H1 (cell line): ENCODE results near the gene STXBP5L. TPM values are rescaled to one million over a fixed set of nuclear protein-coding genes. Genes with fewer than 3 reads are reported as not detected.

Experiments used
- CTCF ChIA-PET: fragments of 300-600 bp; sonication (Branson Sonifier 250); formaldehyde crosslinking; loops from one replicate; lab custom pipeline; 2021; ENCODE audit not compliant: partially characterized antibody; lab: Charles Lee
- POLR2A ChIA-PET: fragments of 300-600 bp; sonication (Branson Sonifier 250); formaldehyde crosslinking; loops from one replicate; lab custom pipeline; 2021; ENCODE audit warnings: inconsistent platforms; ENCODE audit not compliant: partially characterized antibody; lab: Charles Lee
- DNase-seq, 2 experiments: peaks; one replicate each; pipeline versions ENCODE4 v3.0.0 to v3.0.0-alpha.2; 2010 to 2022; ENCODE audit warnings: low spot score in 2 of 2, low read depth in 1 of 2, mixed read lengths in 1 of 2
- FAIRE-seq: peaks from 2 replicates; lab custom pipeline; 2011; peaks lifted over from hg19 to GRCh38; lab: Jason Lieb, UNC
- H2AFZ ChIP-seq: 2 replicates; pipeline ENCODE4 v1.8.1; 2012; ENCODE audit warnings: low read length, inconsistent platforms
- H2AK5ac ChIP-seq: 2 replicates; pipeline ENCODE4 v1.6.1; 2013; ENCODE audit warnings: low read depth, low read length
- H2BK120ac ChIP-seq: replicated peaks from 2 replicates; pipeline ENCODE3; 2013; ENCODE audit warnings: low read depth, low read length, inconsistent platforms
- H2BK12ac ChIP-seq: 2 replicates; pipeline ENCODE4 v1.6.1; 2013; ENCODE audit warnings: low read depth, low read length
- H2BK15ac ChIP-seq: 2 replicates; pipeline ENCODE4 v1.6.1; 2013; ENCODE audit warnings: low read length
- H2BK20ac ChIP-seq: 2 replicates; pipeline ENCODE4 v1.6.1; 2013; ENCODE audit warnings: low read length
- H2BK5ac ChIP-seq: 2 replicates; pipeline ENCODE4 v1.6.1; 2013; ENCODE audit warnings: low read depth, low read length
- H3K14ac ChIP-seq: 2 replicates; pipeline ENCODE4 v1.6.1; 2013; ENCODE audit warnings: inconsistent platforms; ENCODE audit not compliant: insufficient read length
- H3K18ac ChIP-seq: 2 replicates; pipeline ENCODE4 v1.6.1; 2013; ENCODE audit warnings: low read length; ENCODE audit errors: extremely low read depth
- H3K23ac ChIP-seq: 2 replicates; pipeline ENCODE4 v1.6.1; 2013; ENCODE audit warnings: inconsistent platforms; ENCODE audit not compliant: insufficient read length
- H3K23me2 ChIP-seq: 2 replicates; pipeline ENCODE4 v1.6.1; 2013; ENCODE audit warnings: low read depth, low read length
- H3K27ac ChIP-seq: 2 replicates; pipeline ENCODE4 v1.6.1; 2011; ENCODE audit warnings: low read depth, low read length, inconsistent platforms
- H3K27me3 ChIP-seq, 4 experiments: replicated peaks in 1 of 4; 1 replicate in 1 of 4; 2 replicates in 3 of 4; pipeline versions ENCODE4 v1.6.1 to v1.8.1; 2011 to 2013; ENCODE audit warnings: low read length in 3 of 4, mild to moderate bottlenecking in 3 of 4, inconsistent platforms in 2 of 4, mixed read lengths in 2 of 4, moderate library complexity in 1 of 4; ENCODE audit not compliant: control insufficient read depth in 3 of 4, insufficient read depth in 3 of 4; ENCODE audit errors: extremely low read depth in 1 of 4
- H3K36me3 ChIP-seq, 4 experiments: 2 replicates each; pipeline versions ENCODE4 v1.6.1 to v1.8.1; 2011 to 2013; ENCODE audit warnings: mild to moderate bottlenecking in 4 of 4, low read length in 3 of 4, moderate library complexity in 2 of 4, control low read depth in 1 of 4, inconsistent platforms in 1 of 4; ENCODE audit not compliant: insufficient read depth in 4 of 4, control insufficient read depth in 2 of 4
- H3K4ac ChIP-seq: replicated peaks from 2 replicates; pipeline ENCODE3; 2013; ENCODE audit warnings: low read length, low read depth, mixed read lengths, inconsistent platforms; ENCODE audit not compliant: insufficient read length
- H3K4me1 ChIP-seq, 4 experiments: replicated peaks in 1 of 4; 1 replicate in 1 of 4; 2 replicates in 3 of 4; pipeline versions ENCODE4 v1.6.1 to v1.8.1; 2011 to 2013; ENCODE audit warnings: low read length in 3 of 4, inconsistent platforms in 2 of 4, mixed read lengths in 1 of 4; ENCODE audit not compliant: insufficient read depth in 4 of 4, control insufficient read depth in 3 of 4
- H3K4me2 ChIP-seq, 2 experiments: 2 replicates each; pipeline versions ENCODE4 v1.6.1 to v1.8.1; 2011 to 2013; ENCODE audit warnings: low read depth in 2 of 2, low read length in 2 of 2, control low read depth in 1 of 2, inconsistent platforms in 1 of 2, mild to moderate bottlenecking in 1 of 2; ENCODE audit not compliant: insufficient read depth in 1 of 2
- H3K4me3 ChIP-seq, 4 experiments: fragments of 200-600, 300-600 bp in 1 of 4; sonication (generic), shearing (Covaris generic), sonication (Bioruptor Twin) in 1 of 4; 2 replicates each; pipeline versions ENCODE4 v1.5.1 to v1.8.1; 2011 to 2016; ENCODE audit warnings: low read length in 4 of 4, low read depth in 3 of 4, control low read depth in 2 of 4, inconsistent platforms in 2 of 4, mild to moderate bottlenecking in 2 of 4, mixed read lengths in 1 of 4, moderate library complexity in 1 of 4; ENCODE audit not compliant: insufficient read depth in 2 of 4; ENCODE audit errors: extremely low read depth in 1 of 4
- H3K56ac ChIP-seq: replicated peaks from 2 replicates; pipeline ENCODE3; 2013; ENCODE audit warnings: low read depth, mild to moderate bottlenecking, mixed read lengths, low read length, inconsistent platforms; ENCODE audit not compliant: insufficient read length
- H3K79me1 ChIP-seq: 2 replicates; pipeline ENCODE4 v1.6.1; 2013; ENCODE audit warnings: low read depth, low read length, control low read depth
- H3K79me2 ChIP-seq, 2 experiments: 2 replicates each; pipeline versions ENCODE4 v1.6.1 to v1.8.1; 2012 to 2013; ENCODE audit warnings: low read length in 2 of 2, mild to moderate bottlenecking in 2 of 2, inconsistent platforms in 1 of 2; ENCODE audit not compliant: insufficient read depth in 2 of 2, control insufficient read depth in 1 of 2
- H3K9ac ChIP-seq, 4 experiments: replicated peaks in 1 of 4; 1 replicate in 1 of 4; 2 replicates in 3 of 4; pipeline versions ENCODE4 v1.6.1 to v1.8.1; 2011 to 2013; ENCODE audit warnings: low read depth in 3 of 4, low read length in 3 of 4, control low read depth in 2 of 4, mild to moderate bottlenecking in 2 of 4, moderate library complexity in 2 of 4, inconsistent platforms in 1 of 4; ENCODE audit errors: extremely low read depth in 1 of 4
- H3K9me3 ChIP-seq, 2 experiments: 2 replicates each; pipeline versions ENCODE4 v1.6.1 to v1.8.1; 2012 to 2013; ENCODE audit warnings: mild to moderate bottlenecking in 2 of 2, moderate library complexity in 2 of 2, control low read depth in 1 of 2, inconsistent platforms in 1 of 2, low read depth in 1 of 2, low read length in 1 of 2, mixed read lengths in 1 of 2; ENCODE audit not compliant: insufficient read depth in 2 of 2
- H4K20me1 ChIP-seq, 2 experiments: replicated peaks in 1 of 2; 2 replicates each; pipeline versions ENCODE3 to v1.8.1; 2011 to 2013; ENCODE audit warnings: inconsistent platforms in 2 of 2, low read length in 2 of 2, mild to moderate bottlenecking in 1 of 2; ENCODE audit not compliant: insufficient read depth in 2 of 2, control insufficient read depth in 1 of 2
- H4K5ac ChIP-seq: 2 replicates; pipeline ENCODE4 v1.6.1; 2013; ENCODE audit warnings: low read length, low read depth, mixed read lengths, inconsistent platforms; ENCODE audit not compliant: insufficient read length
- H4K8ac ChIP-seq: 2 replicates; pipeline ENCODE4 v1.8.0; 2013; ENCODE audit warnings: mild to moderate bottlenecking, moderate library complexity, low read length, inconsistent platforms; ENCODE audit not compliant: insufficient read depth; ENCODE audit errors: extremely low read depth
- H4K91ac ChIP-seq: replicated peaks from 2 replicates; pipeline ENCODE3; 2013; ENCODE audit warnings: low read length, mixed read lengths, inconsistent platforms; ENCODE audit not compliant: insufficient read length
- CHD1 ChIP-seq: IDR thresholded peaks from 2 replicates; pipeline ENCODE4 v1.6.1; 2012; ENCODE audit warnings: low read depth, low read length, improper control_type of control experiment
- HDAC2 ChIP-seq, 2 experiments: fragments of 300-600 bp in 1 of 2; sonication (generic) in 1 of 2; IDR thresholded peaks; 2 replicates each; pipeline ENCODE4 v1.6.1; 2011 to 2012; ENCODE audit warnings: low read depth in 2 of 2, low read length in 2 of 2, mild to moderate bottlenecking in 2 of 2, moderate library complexity in 2 of 2, borderline replicate concordance in 1 of 2, inconsistent platforms in 1 of 2
- RBBP5 ChIP-seq: IDR thresholded peaks from 2 replicates; pipeline ENCODE4 v1.7.1; 2012; ENCODE audit warnings: low read depth, mild to moderate bottlenecking, inconsistent platforms, low read length, moderate library complexity, borderline replicate concordance
- RXRA ChIP-seq: IDR thresholded peaks from 2 replicates; pipeline ENCODE4 v1.6.1; 2011; ENCODE audit warnings: low read depth, mild to moderate bottlenecking, low read length, moderate library complexity; ENCODE audit not compliant: insufficient read depth
- WGBS, 2 experiments: shearing (Covaris generic) in 1 of 2; methylation state at CpG; one replicate each; pipeline versions ENCODE4 v1.1.6 to v1.1.7; 2013 to 2015; ENCODE audit warnings: low lambda C conversion rate in 2 of 2, mixed read lengths in 2 of 2, inconsistent platforms in 1 of 2, low coverage in 1 of 2, missing lambda C conversion rate in 1 of 2; ENCODE audit not compliant: insufficient replicate concordance in 2 of 2, insufficient coverage in 1 of 2, insufficient read length in 1 of 2; ENCODE audit errors: extremely low coverage in 1 of 2, missing lambda C conversion rate in 1 of 2; 5-methylcytosine and 5-hydroxymethylcytosine counted together
- polyA plus RNA-seq, 7 experiments: library from polyadenylated mRNA; depleted of rRNA in 3 of 7; stranded (reverse) in 5 of 7; unstranded in 2 of 7; fragments of >200 nt in 5 of 7; fragments of 200-250 nt in 2 of 7; gene quantifications; 1 replicate in 5 of 7; 2 replicates in 1 of 7; 4 replicates in 1 of 7; pipeline versions ENCODE4 v1.2.1 to v1.2.3, GENCODE V29; 2011 to 2013; ENCODE audit warnings: missing spikeins in 2 of 7, mixed read lengths in 2 of 7
- total RNA-seq: library from RNA; stranded (reverse); fragmentation: NEBNext Ultra II Directional; extraction: Animal tissue kit (Norgen Biotek cat#: 25700); gene quantifications from 2 replicates; pipeline ENCODE4 v1.2.1, GENCODE V29; 2021

Gene STXBP5L
- total and polyA plus RNA-seq, 2 of the 8 experiments (the other 6 are each of a cell fraction or from before 2014, with no cell fraction given) = 2.0 to 6.0 TPM

DNA sequence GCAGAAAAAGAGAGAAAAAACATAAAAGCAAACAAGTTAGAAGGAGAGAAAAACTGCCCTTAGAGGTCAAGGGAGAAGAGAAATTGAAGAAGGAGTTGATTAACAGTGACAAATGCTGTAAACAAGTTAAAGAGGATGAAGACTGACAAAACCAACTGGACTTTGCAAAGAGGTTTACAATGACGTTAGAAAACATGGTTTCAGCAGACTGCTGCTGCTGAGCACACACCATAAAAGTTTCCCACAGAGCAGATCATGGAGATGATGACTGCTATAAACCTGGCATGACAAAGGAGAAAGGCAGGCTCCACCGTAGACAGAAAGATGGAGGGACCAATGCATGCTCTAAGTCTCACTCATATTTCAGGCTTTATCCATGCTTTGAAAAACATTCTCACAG lies 559.1 kb downstream of the STXBP5L start:
- Histone ChIP-seq H3K79me1 (no peaks in the 10 kb centered on the region), H3K18ac (no peak overlapping the region), H3K4ac (no peak overlapping the region), H3K9ac (no peak overlapping the region), H2BK15ac (no peak overlapping the region), H2AK5ac (no peak overlapping the region), H2BK20ac (no peak overlapping the region), H4K91ac (no peak overlapping the region), H3K4me2 (no peak overlapping the region), H3K14ac (no peak overlapping the region), H3K4me1 (no peaks in the 10 kb centered on the region), H3K23ac (no peak overlapping the region), H2BK12ac (no peak overlapping the region), H4K5ac (no peak overlapping the region), H3K27ac (no peak overlapping the region), H3K56ac (no peak overlapping the region), H3K9me3 (no peaks in the 10 kb centered on the region), H3K23me2 (no peaks in the 10 kb centered on the region), H2BK120ac (no peak overlapping the region), H2BK5ac (no peak overlapping the region), H2AFZ (no peak overlapping the region), H4K20me1 (no peaks in the 10 kb centered on the region), H3K36me3 (peaks cover 2 to 53% (median 36%) of the 10 kb centered on the region in 4 experiments; a peak in 7 of 8 replicates), H4K8ac (no peak overlapping the region), H3K79me2 (no peaks in the 10 kb centered on the region), H3K4me3 (no peak overlapping the region), H3K27me3 (no peaks in the 10 kb centered on the region)
- POLR2A ChIA-PET = interaction anchor here (0.6 kb wide), 1 partner anchor 95 kb away, joined by 7 read pairs; no protein-coding TSS in a partner anchor
- CTCF ChIA-PET = interaction anchor here (0.5 kb wide), 1 partner anchor 618 kb away, joined by 4 read pairs; no protein-coding TSS in a partner anchor
- WGBS, 2 experiments = 97% methylated on average over 2 of the region's 2 CpGs; no CpG with 5 or more reads in 1 of the 2 experiments
- no peak for DNase-seq
- FAIRE-seq = no peak
- no peak for TF ChIP-seq RXRA
- no peak for TF ChIP-seq RBBP5
- no peak for TF ChIP-seq CHD1
- TF ChIP-seq HDAC2 (IDR thresholded peaks at IDR 0.05; ENCODE audit: borderline replicate concordance in 1 of 2, low read depth in 2 of 2, low read length in 2 of 2) = no peak
